ENCODE results near the gene SLC9A4. TPM values are rescaled to one million over a fixed set of nuclear protein-coding genes. Genes with fewer than 3 reads are reported as not detected.

Gene SLC9A4
- total RNA-seq, 2 experiments from 2014 or later, result 0.07 to 0.10 TPM

DNA sequence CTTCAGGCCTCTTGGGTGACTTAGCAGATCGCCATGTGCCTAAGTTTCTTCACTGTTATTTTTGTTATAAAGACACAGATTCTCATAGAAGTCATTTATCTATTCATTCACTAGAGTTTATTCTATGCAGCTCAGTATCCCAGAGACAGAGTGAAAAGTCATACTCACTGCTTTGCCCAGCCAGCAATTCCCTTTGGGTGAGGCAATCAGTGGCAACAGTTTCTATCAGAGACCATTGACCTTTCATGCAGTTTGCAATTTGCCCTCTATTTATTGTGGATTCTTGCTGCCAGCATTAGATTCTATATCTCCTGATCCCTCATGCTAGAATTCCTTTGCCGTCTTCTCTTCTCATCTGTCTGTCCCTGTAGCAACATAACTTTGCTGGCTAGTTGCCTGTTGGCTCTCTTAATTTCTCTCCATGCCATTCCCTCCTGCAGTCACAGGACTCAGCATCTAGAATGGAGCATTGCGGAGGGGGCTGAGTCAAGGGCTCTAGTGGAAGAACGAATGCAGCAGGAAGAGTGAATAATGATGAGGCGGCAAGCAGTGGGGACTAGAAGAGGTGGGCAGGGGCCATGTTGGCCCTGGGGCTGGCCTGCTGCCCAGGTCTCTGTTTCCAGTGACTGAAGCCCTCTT lies 12.2 kb downstream of the SLC9A4 start:
- Mint-ChIP-seq H3K4me3 (no peak overlapping the region), H3K36me3 (ENCODE audit: low read depth) (no peaks in the 10 kb centered on the region), H3K9me3 (no peaks in the 10 kb centered on the region), H3K4me1 (ENCODE audit: low read depth) (no peaks in the 10 kb centered on the region), H3K27ac (no peak overlapping the region), H3K27me3 (ENCODE audit: low read depth) (peaks cover 21% of the 10 kb centered on the region)
- intact Hi-C loops (cut with micrococcal nuclease), result no loop called here
- CTCF ChIA-PET, result interaction anchor here (2.9 kb wide), 1 partner anchor 12 kb away, joined by 18 read pairs; the partner anchor contains the start of gene SLC9A4
- no peak for DNase-seq

DNA sequence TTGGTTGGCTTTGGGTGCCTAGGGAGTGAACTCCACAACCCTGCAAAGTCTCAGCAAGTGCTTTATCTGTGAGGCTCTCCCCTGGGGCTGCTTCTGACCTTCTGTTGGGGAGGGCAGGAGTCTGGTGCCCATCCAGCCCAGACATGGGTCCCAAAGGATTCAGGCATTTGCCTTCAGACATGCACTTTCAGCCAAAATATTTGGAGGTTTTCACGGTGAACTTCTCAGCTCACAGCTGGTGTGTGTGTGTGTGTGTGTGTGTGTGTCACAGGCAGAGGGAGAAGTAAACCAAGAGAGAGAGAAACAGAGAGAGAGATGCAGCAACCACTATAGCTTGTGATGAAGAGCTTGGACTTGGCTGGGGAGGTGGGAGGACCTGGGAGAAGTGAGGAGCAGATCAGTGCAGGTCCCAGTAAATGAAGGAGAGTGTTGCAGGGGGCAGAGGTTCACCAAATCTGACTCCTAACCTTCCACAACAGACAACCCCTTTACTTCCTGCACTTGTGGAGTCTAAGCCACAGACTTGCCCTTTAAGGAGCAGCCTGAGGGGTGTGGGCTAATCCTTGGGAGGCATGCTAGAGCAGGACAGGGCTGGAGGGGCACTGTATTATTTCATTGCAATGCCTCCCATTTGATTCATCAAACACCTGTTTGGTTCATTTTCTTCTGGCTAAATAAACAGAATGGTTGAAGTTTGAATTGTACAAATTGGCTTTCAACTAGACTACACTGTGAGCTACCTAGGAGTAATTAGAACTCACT lies 14.1 kb downstream of the SLC9A4 start:
- Mint-ChIP-seq H3K4me3 (no peak overlapping the region), H3K27me3 (ENCODE audit: low read depth) (peaks cover 27% of the 10 kb centered on the region), H3K4me1 (ENCODE audit: low read depth) (no peaks in the 10 kb centered on the region), H3K9me3 (no peaks in the 10 kb centered on the region), H3K36me3 (ENCODE audit: low read depth) (no peaks in the 10 kb centered on the region), H3K27ac (no peak overlapping the region)
- intact Hi-C loops (cut with micrococcal nuclease), result no loop called here
- CTCF ChIA-PET, result interaction anchor here (0.9 kb wide), 2 partner anchors 14 to 128 kb away, joined by 3 read pairs; partner anchors contain the start of gene SLC9A4
- DNase-seq, result no peak

DNA sequence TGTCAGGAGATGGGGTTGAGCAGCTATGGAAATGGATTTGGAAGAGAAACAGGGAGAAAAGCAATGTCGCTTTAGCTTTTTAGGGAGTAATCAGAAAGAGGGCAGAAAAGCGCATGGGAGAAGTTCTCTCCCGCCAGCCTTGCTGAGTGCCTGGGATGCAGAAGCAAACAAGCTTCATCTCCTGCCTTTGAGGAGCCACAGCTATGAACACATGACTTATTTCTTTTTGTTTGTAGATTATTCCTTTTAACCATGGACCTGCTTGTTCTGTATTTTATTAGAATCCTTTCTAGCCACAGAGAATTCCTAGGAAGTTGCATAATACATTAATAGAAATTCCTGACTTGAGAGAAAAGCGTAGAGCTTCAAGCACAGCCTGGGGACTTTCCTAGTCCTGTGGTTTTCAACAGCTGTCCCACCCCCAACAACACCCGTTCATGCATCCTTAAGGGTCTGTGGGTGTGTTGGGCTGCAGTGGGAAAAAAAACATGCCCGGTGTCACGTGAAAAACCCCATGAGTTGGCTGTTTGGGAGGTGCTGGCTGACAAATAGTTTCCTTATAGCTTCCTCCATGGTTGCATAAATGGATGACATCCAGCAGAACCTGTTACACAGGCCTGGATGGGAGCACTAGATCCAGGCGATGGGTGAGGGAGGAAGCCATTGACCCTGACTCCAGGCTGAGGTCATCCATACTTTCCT lies 14.9 kb downstream of the SLC9A4 start:
- no peak for DNase-seq
- H3K36me3 Mint-ChIP-seq (ENCODE audit: low read depth), result no peaks in the 10 kb centered on the region
- CTCF ChIA-PET, result interaction anchor here (0.9 to 1.3 kb wide), 3 partner anchors 13 to 128 kb away, joined by 3 to 5 read pairs (median 5); no protein-coding TSS in a partner anchor
- H3K4me3 Mint-ChIP-seq, result no peak overlapping the region
- no peaks in the 10 kb centered on the region for H3K4me1 Mint-ChIP-seq (ENCODE audit: low read depth)
- no peaks in the 10 kb centered on the region for H3K9me3 Mint-ChIP-seq
- peaks cover 28% of the 10 kb centered on the region for H3K27me3 Mint-ChIP-seq (ENCODE audit: low read depth)
- no peak overlapping the region for H3K27ac Mint-ChIP-seq
- intact Hi-C loops (cut with micrococcal nuclease), result no loop called here

DNA sequence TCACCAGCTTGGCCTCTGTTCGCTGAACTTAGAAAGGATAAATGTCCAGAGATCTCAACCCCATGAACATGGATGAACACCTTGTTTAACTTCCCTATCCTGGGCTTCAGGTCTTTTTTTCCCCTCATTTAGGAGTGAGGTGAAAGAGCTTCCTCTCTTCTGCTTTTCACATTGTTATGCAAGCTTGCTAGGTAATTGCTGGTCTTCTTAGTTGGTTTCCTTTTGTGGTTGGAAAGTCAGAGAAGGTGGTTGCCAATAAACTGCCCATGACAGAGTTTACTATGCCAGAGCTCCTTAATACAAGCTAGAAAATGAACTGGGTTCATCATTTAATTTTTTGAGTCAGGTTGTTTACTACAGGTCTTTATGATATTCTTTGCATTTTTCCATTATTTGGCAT lies 16.6 kb downstream of the SLC9A4 start:
- H3K27ac Mint-ChIP-seq, result no peak overlapping the region
- CTCF ChIA-PET, result interaction anchor here (1.2 to 1.4 kb wide), 5 partner anchors 15 to 105 kb away, joined by 3 to 5 read pairs (median 5); partner anchors contain the start of gene SLC9A4
- no peaks in the 10 kb centered on the region for H3K9me3 Mint-ChIP-seq
- no peak overlapping the region for H3K4me3 Mint-ChIP-seq
- H3K36me3 Mint-ChIP-seq (ENCODE audit: low read depth), result no peaks in the 10 kb centered on the region
- intact Hi-C loops (cut with micrococcal nuclease), result no loop called here
- DNase-seq, result no peak
- no peaks in the 10 kb centered on the region for H3K4me1 Mint-ChIP-seq (ENCODE audit: low read depth)
- peaks cover 27% of the 10 kb centered on the region for H3K27me3 Mint-ChIP-seq (ENCODE audit: low read depth)

DNA sequence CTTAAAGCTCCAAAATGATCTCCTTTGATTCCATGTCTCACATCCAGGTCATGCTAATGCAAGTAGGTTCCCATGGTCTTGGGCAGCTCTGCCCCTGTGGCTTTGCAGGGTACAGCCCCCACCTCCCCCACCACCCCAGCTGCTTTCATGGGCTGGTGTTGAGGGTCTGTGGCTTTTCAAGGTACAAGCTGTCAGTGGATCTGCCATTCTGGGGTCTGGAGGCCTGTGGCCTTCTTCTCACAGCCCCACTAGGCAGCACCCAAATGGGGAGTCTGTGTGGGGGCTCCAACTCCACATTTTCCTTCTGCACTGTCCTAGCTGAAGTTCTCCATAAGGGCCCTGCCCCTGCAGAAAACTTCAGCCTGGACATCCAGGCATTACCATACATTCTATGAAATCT lies 19.0 kb downstream of the SLC9A4 start:
- CTCF ChIA-PET, result no interaction called here
- Mint-ChIP-seq H3K4me1 (ENCODE audit: low read depth) (no peaks in the 10 kb centered on the region), H3K27ac (no peak overlapping the region), H3K36me3 (ENCODE audit: low read depth) (no peaks in the 10 kb centered on the region), H3K9me3 (no peaks in the 10 kb centered on the region), H3K27me3 (ENCODE audit: low read depth) (peaks cover 29% of the 10 kb centered on the region), H3K4me3 (no peak overlapping the region)
- intact Hi-C loops (cut with micrococcal nuclease), result no loop called here
- DNase-seq, result no peak

DNA sequence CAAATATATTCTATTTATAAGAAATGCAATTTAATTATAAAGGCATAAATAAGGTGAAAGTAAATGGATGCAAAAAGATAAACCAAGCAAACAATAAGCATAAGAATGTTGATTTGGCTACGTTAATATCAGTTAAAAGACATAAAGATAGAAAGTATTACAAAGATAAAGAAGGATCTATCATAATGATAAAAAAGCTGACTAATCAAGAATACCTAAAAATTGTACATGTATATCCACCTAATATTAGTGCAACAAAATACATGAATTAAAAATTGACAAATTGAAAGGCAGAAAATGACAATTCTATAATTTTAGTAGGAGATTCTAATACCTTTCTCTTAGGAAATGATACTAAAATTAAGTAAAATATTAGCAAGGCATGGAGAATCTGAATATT lies 21.5 kb downstream of the SLC9A4 start:
- Mint-ChIP-seq H3K9me3 (no peaks in the 10 kb centered on the region), H3K27ac (no peak overlapping the region), H3K4me3 (no peak overlapping the region), H3K27me3 (ENCODE audit: low read depth) (peaks cover 20% of the 10 kb centered on the region), H3K36me3 (ENCODE audit: low read depth) (no peaks in the 10 kb centered on the region), H3K4me1 (ENCODE audit: low read depth) (peaks cover 5% of the 10 kb centered on the region)
- CTCF ChIA-PET, result no interaction called here
- no peak for DNase-seq
- intact Hi-C loops (cut with micrococcal nuclease), result no loop called here

DNA sequence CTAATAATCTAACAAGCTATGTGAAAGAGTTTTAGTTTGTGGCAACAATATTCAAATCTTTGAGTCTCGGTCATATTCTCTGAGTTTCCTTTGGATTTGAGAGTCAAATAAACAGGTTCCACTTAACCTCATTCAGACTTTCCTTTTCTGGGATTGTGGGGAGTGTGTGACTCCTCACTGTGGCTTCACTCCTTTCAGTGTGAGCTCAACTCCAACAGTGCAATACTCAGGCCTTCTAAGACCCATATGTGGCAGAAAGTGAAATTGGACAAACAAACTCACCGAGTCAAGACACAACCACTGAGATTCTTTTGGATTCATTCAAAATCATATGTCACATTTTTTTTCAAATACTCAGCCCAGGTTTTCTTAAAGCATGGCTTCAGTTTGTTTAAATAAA lies 25.4 kb downstream of the SLC9A4 start:
- intact Hi-C loops (cut with micrococcal nuclease), result no loop called here
- Mint-ChIP-seq H3K9me3 (no peaks in the 10 kb centered on the region), H3K27ac (no peak overlapping the region), H3K36me3 (ENCODE audit: low read depth) (no peaks in the 10 kb centered on the region), H3K4me3 (no peak overlapping the region), H3K27me3 (ENCODE audit: low read depth) (peaks cover 9% of the 10 kb centered on the region), H3K4me1 (ENCODE audit: low read depth) (peaks cover 5% of the 10 kb centered on the region)
- CTCF ChIA-PET, result interaction anchor here (1.0 kb wide), 1 partner anchor 18 kb away, joined by 3 read pairs; no protein-coding TSS in a partner anchor
- no peak for DNase-seq

DNA sequence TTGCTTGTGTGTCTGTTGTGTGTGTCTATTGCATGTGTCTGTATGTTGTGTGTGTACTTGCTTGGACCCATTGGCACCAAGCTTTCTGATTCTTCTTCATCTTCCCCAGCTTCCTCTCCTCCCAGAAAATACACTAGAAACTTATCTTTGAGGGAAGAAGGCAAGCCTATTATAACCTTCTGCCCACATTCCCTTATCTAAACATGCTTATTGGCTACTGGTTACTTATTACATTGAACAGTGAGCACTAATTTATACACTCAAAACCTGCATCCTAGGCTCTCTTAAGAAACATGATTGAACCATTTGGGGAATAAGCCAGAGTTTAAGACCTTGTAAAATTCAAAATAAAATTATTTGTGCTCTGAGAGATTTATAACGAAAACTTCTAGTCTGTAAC lies 26.5 kb downstream of the SLC9A4 start:
- Mint-ChIP-seq H3K27ac (no peak overlapping the region), H3K4me3 (no peak overlapping the region), H3K4me1 (ENCODE audit: low read depth) (peaks cover 5% of the 10 kb centered on the region), H3K27me3 (ENCODE audit: low read depth) (peaks cover 18% of the 10 kb centered on the region), H3K36me3 (ENCODE audit: low read depth) (no peaks in the 10 kb centered on the region), H3K9me3 (no peaks in the 10 kb centered on the region)
- no peak for DNase-seq
- intact Hi-C loops (cut with micrococcal nuclease), result no loop called here
- CTCF ChIA-PET, result interaction anchor here (1.3 kb wide), 1 partner anchor 26 kb away, joined by 10 read pairs; the partner anchor contains the start of gene SLC9A4

DNA sequence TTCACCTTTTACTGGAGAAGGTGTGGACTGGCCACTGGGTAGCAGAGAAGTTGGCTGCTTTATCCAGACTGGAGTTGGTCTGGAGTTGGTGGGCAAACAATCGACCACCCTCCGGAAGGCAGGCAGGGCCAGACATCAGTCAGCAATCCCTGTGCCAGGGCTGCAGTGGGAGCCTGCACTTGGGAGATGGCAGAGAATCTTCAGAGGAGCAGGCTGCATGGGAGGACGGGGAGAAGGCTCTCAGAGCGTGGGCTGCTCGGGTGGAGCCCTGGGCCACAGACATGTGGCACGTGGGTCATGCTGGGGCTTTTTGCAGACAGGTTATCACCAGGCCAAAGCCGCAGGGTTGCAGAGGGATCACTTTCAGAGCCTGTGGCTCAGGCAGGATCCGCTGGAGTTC lies 29.6 kb downstream of the SLC9A4 start:
- Mint-ChIP-seq H3K36me3 (ENCODE audit: low read depth) (no peaks in the 10 kb centered on the region), H3K27me3 (ENCODE audit: low read depth) (peaks cover 16% of the 10 kb centered on the region), H3K9me3 (no peaks in the 10 kb centered on the region), H3K27ac (no peak overlapping the region), H3K4me3 (no peak overlapping the region), H3K4me1 (ENCODE audit: low read depth) (peaks cover 5% of the 10 kb centered on the region)
- CTCF ChIA-PET, result no interaction called here
- intact Hi-C loops (cut with micrococcal nuclease), result no loop called here
- no peak for DNase-seq

DNA sequence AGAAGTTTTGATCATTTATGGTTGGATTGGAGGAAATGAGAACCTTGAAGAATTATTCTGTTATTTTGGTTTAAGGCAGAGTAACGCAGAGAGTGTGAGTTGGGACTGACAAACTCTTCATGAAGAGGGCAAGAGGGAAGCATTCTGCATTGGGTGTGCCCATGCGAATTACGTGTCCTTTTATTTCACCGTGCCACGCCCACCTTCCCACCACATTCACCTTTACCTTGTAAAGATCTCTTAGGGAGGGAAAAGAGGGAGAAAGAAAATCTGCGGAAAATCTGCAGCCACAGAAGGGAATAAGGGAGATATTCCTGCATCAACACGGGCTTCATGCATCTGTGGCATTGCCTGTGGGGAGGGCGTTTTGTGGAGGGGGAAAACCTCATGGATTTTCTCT lies 31.8 kb downstream of the SLC9A4 start:
- no peak overlapping the region for H3K27ac Mint-ChIP-seq
- intact Hi-C loops (cut with micrococcal nuclease), result no loop called here
- CTCF ChIA-PET, result no interaction called here
- H3K4me3 Mint-ChIP-seq, result no peak overlapping the region
- H3K9me3 Mint-ChIP-seq, result peaks cover 2% of the 10 kb centered on the region
- DNase-seq, result no peak
- peaks cover 22% of the 10 kb centered on the region for H3K27me3 Mint-ChIP-seq (ENCODE audit: low read depth)
- no peaks in the 10 kb centered on the region for H3K36me3 Mint-ChIP-seq (ENCODE audit: low read depth)
- H3K4me1 Mint-ChIP-seq (ENCODE audit: low read depth), result peaks cover 12% of the 10 kb centered on the region

DNA sequence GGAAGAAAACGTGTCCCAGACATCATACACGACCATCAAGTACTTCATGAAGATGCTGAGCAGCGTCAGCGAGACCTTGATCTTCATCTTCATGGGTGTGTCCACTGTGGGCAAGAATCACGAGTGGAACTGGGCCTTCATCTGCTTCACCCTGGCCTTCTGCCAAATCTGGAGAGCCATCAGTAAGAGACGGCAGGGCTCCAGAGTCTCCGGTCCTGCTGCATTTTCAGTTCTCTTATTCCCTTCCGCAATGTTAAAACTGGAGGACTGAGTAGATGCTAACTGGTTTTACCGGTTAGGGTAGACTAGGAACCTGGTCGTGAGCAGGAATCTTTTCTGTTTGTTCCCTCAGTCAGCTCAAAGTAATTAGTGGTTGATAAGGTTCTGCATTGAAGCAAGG lies 32.3 kb downstream of the SLC9A4 start:
- Mint-ChIP-seq H3K27me3 (ENCODE audit: low read depth) (peaks cover 22% of the 10 kb centered on the region), H3K27ac (no peak overlapping the region), H3K9me3 (peaks cover 2% of the 10 kb centered on the region), H3K4me3 (no peak overlapping the region), H3K36me3 (ENCODE audit: low read depth) (no peaks in the 10 kb centered on the region), H3K4me1 (ENCODE audit: low read depth) (peaks cover 14% of the 10 kb centered on the region)
- CTCF ChIA-PET, result interaction anchor here (2.3 kb wide), 1 partner anchor 32 kb away, joined by 5 read pairs; the partner anchor contains the start of gene SLC9A4
- DNase-seq, result no peak
- intact Hi-C loops (cut with micrococcal nuclease), result no loop called here

DNA sequence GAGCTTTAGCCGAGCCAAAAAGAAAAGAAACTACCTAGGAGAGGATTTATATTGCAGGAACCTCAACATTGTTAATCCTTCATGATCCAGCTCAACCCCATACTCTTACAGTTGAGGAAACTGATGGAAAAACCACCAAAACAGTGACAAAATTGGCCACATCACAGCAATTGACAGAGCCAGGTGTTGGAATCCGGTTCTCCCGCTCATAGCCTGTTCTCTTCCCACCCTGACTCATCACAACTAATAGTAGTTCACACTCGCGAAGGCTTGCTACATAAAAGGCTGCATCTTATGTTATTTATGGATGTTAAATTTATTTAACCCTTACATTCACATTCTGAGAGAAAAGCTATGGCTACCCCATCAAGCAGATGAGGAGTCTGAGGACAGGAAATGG lies 33.7 kb downstream of the SLC9A4 start:
- CTCF ChIA-PET, result interaction anchor here (0.6 to 2.3 kb wide), 6 partner anchors 13 to 1299 kb away, joined by 3 to 5 read pairs (median 4); partner anchors contain the start of gene SLC9A4
- intact Hi-C loops (cut with micrococcal nuclease), result no loop called here
- H3K36me3 Mint-ChIP-seq (ENCODE audit: low read depth), result no peaks in the 10 kb centered on the region
- peaks cover 17% of the 10 kb centered on the region for H3K4me1 Mint-ChIP-seq (ENCODE audit: low read depth)
- peaks cover 2% of the 10 kb centered on the region for H3K9me3 Mint-ChIP-seq
- no peak overlapping the region for H3K27ac Mint-ChIP-seq
- peaks cover 22% of the 10 kb centered on the region for H3K27me3 Mint-ChIP-seq (ENCODE audit: low read depth)
- no peak for DNase-seq
- H3K4me3 Mint-ChIP-seq, result no peak overlapping the region
